K562 (cell line): ENCODE results near the gene FMN2. TPM values are rescaled to one million over a fixed set of nuclear protein-coding genes. Genes with fewer than 3 reads are reported as not detected.

Experiments
- ATAC-seq: fragments of 200-7000 bp; cut with Tn5 transposase; 3 replicates; pipeline ENCODE4 v1.9.1; 2020; ENCODE audit warnings: moderate library complexity
- BruUV-seq: library from RNA; stranded (reverse); fragments of 400-500 nt; replicated peaks from 2 replicates; lab custom pipeline; 2021; lab: Mats Ljungman, UMichigan
- CTCF ChIA-PET: fragments of 300-600 bp; formaldehyde crosslinking; extraction: SDS; loops from one replicate; lab custom pipeline; 2021; ENCODE audit warnings: low intra/inter-chr PET ratio; lab: Yijun Ruan, JAX
- POLR2A ChIA-PET: fragments of 300-600, 350-650 bp; sonication (Branson Sonifier 250); formaldehyde crosslinking; extraction: SDS; loops from one replicate; lab custom pipeline; 2021; ENCODE audit warnings: antibody characterized with exemption, inconsistent platforms; lab: Yijun Ruan, JAX
- DNase-seq, 4 experiments: peaks; one replicate each; pipeline versions ENCODE4 v3.0.0 to v3.0.0-alpha.2; 2011 to 2018; ENCODE audit warnings: low spot score in 3 of 4, mixed read lengths in 3 of 4; ENCODE audit errors: extremely low read depth in 1 of 4
- FAIRE-seq: peaks from 2 replicates; lab custom pipeline; 2011; peaks lifted over from hg19 to GRCh38; lab: Jason Lieb, UNC
- H2AFZ ChIP-seq: 2 replicates; pipeline ENCODE4 v1.6.0; 2011; ENCODE audit warnings: low read depth, low read length, control low read depth, inconsistent platforms
- H3K27ac ChIP-seq: fragments of 200-600 bp; 3 replicates; pipeline ENCODE4 v1.8.0; 2011; ENCODE audit warnings: low read depth, mild to moderate bottlenecking, control low read depth, inconsistent platforms, low read length, moderate library complexity, mixed read lengths; ENCODE audit errors: extremely low read depth
- H3K27me3 ChIP-seq, 2 experiments: fragments of 300-600 bp in 1 of 2; 2 replicates in 1 of 2; 3 replicates in 1 of 2; pipeline versions ENCODE4 v1.6.0 to v1.8.0; 2011; ENCODE audit warnings: inconsistent platforms in 2 of 2, low read length in 2 of 2, mild to moderate bottlenecking in 1 of 2, mixed read lengths in 1 of 2, moderate library complexity in 1 of 2; ENCODE audit not compliant: control insufficient read depth in 2 of 2, insufficient read depth in 2 of 2
- H3K36me3 ChIP-seq: fragments of 300-600 bp; 3 replicates; pipeline ENCODE4 v1.8.0; 2011; ENCODE audit warnings: mild to moderate bottlenecking, low read length, inconsistent platforms; ENCODE audit not compliant: control insufficient read depth, insufficient read depth
- H3K4me1 ChIP-seq, 2 experiments: fragments of 200-600 bp in 1 of 2; replicated peaks in 1 of 2; 2 replicates in 1 of 2; 3 replicates in 1 of 2; pipeline versions ENCODE4 v1.5.1 to v1.8.0; 2011; ENCODE audit warnings: inconsistent platforms in 2 of 2, low read length in 2 of 2, mild to moderate bottlenecking in 1 of 2, mixed read lengths in 1 of 2, moderate library complexity in 1 of 2; ENCODE audit not compliant: control insufficient read depth in 2 of 2, insufficient read depth in 2 of 2
- H3K4me2 ChIP-seq: 2 replicates; pipeline ENCODE4 v1.6.1; 2011; ENCODE audit warnings: low read length, control low read depth, inconsistent platforms, mixed read lengths; ENCODE audit not compliant: insufficient read depth
- H3K4me3 ChIP-seq: fragments of 200-600 bp; sonication (generic), shearing (Covaris generic); 2 replicates; pipeline ENCODE4 v1.5.1; 2016; ENCODE audit warnings: control low read depth, inconsistent platforms
- H3K79me2 ChIP-seq: fragments of 200-600 bp; 3 replicates; pipeline ENCODE4 v1.8.0; 2011; ENCODE audit warnings: low read length, inconsistent platforms; ENCODE audit not compliant: control insufficient read depth, insufficient read depth
- H3K9ac ChIP-seq, 2 experiments: 2 replicates each; pipeline versions ENCODE4 v1.6.0 to v1.6.1; 2011; ENCODE audit warnings: low read depth in 2 of 2, low read length in 2 of 2, control low read depth in 1 of 2, inconsistent platforms in 1 of 2, mild to moderate bottlenecking in 1 of 2, mixed read lengths in 1 of 2; ENCODE audit not compliant: insufficient read depth in 1 of 2
- H3K9me1 ChIP-seq: one replicate; pipeline ENCODE4 v1.6.0; 2011; ENCODE audit warnings: inconsistent platforms, mild to moderate bottlenecking, low read length, moderate library complexity; ENCODE audit not compliant: control insufficient read depth, insufficient read depth
- H3K9me3 ChIP-seq: replicated peaks from 2 replicates; pipeline ENCODE4 v1.5.1; 2011; ENCODE audit warnings: low read depth, low read length, inconsistent platforms; ENCODE audit not compliant: control insufficient read depth, insufficient read depth
- H4K20me1 ChIP-seq: replicated peaks from 2 replicates; pipeline ENCODE4 v1.6.1; 2011; ENCODE audit warnings: low read length, inconsistent platforms, mixed read lengths; ENCODE audit not compliant: control insufficient read depth, insufficient read depth
- CEBPB ChIP-seq: fragments of 450-650 bp; IDR thresholded peaks from 2 replicates; pipeline ENCODE4 v1.6.1; 2016; ENCODE audit warnings: missing genetic modification characterization, missing compliant biosample characterization
- CEBPG ChIP-seq, 3 experiments: fragments of 200-800 bp in 1 of 3; sonication (Bioruptor generic) in 1 of 3; sonication (generic) in 1 of 3; formaldehyde crosslinking in 1 of 3; IDR thresholded peaks in 2 of 3; conservative IDR thresholded peaks in 1 of 3; 2 replicates each; pipeline versions ENCODE4 v1.6.1 to v1.8.0; 2016 to 2022; ENCODE audit warnings: missing compliant biosample characterization in 2 of 3, missing genetic modification characterization in 2 of 3, mild to moderate bottlenecking in 1 of 3, missing genetic modification reagents in 1 of 3
- EP400 ChIP-seq: fragments of 450-650 bp; IDR thresholded peaks from 2 replicates; pipeline ENCODE4 v1.6.1; 2017; ENCODE audit warnings: antibody characterized with exemption, mild to moderate bottlenecking, moderate library complexity
- FOS ChIP-seq: IDR thresholded peaks from 3 replicates; pipeline ENCODE4 v1.6.1; 2011; ENCODE audit not compliant: insufficient read length; ENCODE audit errors: extremely low read depth
- HNRNPL ChIP-seq: fragments of 200-400 bp; formaldehyde crosslinking; IDR thresholded peaks from 2 replicates; pipeline ENCODE4 v1.6.1; 2017; ENCODE audit warnings: low read depth, mild to moderate bottlenecking, low read length
- TCF3 ChIP-seq: sonication (generic); formaldehyde crosslinking; IDR thresholded peaks from 2 replicates; pipeline ENCODE4 v1.4.0; 2020; ENCODE audit warnings: mild to moderate bottlenecking, missing genetic modification reagents
- WGBS: fragments of 100-300 bp; shearing (Covaris generic); methylation state at CpG from one replicate; pipeline ENCODE4 v1.1.6; 2016; ENCODE audit warnings: low coverage, mixed read lengths; ENCODE audit not compliant: insufficient coverage; ENCODE audit errors: missing lambda C conversion rate; 5-methylcytosine and 5-hydroxymethylcytosine counted together
- in situ Hi-C: fragments of 300-500 bp; cut with MboI; formaldehyde crosslinking; loops from 4 replicates; pipeline ENCODE4 v1.15.0; 2018; ENCODE audit warnings: inconsistent platforms, mixed read lengths
- intact Hi-C: fragments of 100-400 bp; cut with micrococcal nuclease; formaldehyde crosslinking; loops from 2 replicates; pipeline ENCODE4 v1.14.2; 2022
- polyA plus RNA-seq, 8 experiments: library from polyadenylated mRNA; depleted of rRNA in 4 of 8; stranded (reverse) in 5 of 8; unstranded in 3 of 8; fragments of >200 nt; fragmentation: Nextera tagmentation in 2 of 8; fragmentation: Illumina TruSeq in 1 of 8; extraction: Ambion mirVana in 2 of 8; extraction: Trizol in 1 of 8; gene quantifications; 2 replicates each; pipeline versions ENCODE4 v1.2.1 to v1.2.3, GENCODE V29; 2011 to 2014; ENCODE audit warnings: inconsistent platforms in 1 of 8, missing spikeins in 1 of 8
- total RNA-seq, 7 experiments: library from RNA; depleted of rRNA in 6 of 7; stranded (reverse); fragments of >200 nt in 6 of 7; fragmentation: Illumina TruSeq in 2 of 7; extraction: Trizol in 2 of 7; gene quantifications; 2 replicates each; pipeline versions ENCODE4 v1.2.1 to v1.2.3, GENCODE V29; 2011 to 2021; ENCODE audit warnings: low replicate concordance in 1 of 7
- TF ChIP-seq, protein P1 (sequence below): fragments of 250-450 bp; sonication (Bioruptor Pico); IDR thresholded peaks from 2 replicates; pipeline ENCODE4 v1.4.0; 2020; ENCODE audit warnings: mild to moderate bottlenecking, moderate library complexity
- TF ChIP-seq, protein P2 (sequence below): sonication (generic); formaldehyde crosslinking; IDR thresholded peaks from 2 replicates; pipeline ENCODE4 v1.8.0; 2023; ENCODE audit warnings: mild to moderate bottlenecking, missing genetic modification reagents
- TF ChIP-seq, protein P3 (sequence below): fragments of 450-650 bp; formaldehyde crosslinking; IDR thresholded peaks from 2 replicates; pipeline ENCODE4 v1.4.0; 2022; ENCODE audit warnings: missing genetic modification characterization

FMN2 gene
- total and polyA plus RNA-seq, 9 of the 15 experiments (the other 6 are each of a cell fraction or from before 2014, with no cell fraction given): 0.15 to 0.45 (median 0.16) TPM; not detected in 3

DNA sequence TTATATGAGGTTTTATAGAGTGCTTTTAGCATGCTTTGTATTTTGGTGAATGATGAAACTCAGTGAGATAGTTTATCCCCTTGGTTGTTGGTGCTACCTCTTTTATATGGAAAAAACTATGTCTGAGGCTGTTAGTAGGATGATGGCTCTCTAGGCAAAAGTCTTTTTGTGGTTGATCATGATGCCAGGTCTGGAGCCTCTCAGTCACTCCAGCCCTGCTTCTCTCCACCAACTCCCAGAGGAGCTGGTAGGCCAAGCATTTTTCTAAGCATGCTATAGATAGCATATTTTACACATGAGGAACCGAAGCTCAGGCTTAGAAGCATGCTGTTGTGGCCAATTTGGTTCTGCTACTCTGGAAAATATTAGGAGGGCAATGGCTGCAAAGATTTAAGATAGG is 82.2 kb downstream of the FMN2 start (continued):
- TF ChIP-seq, protein P1, sequence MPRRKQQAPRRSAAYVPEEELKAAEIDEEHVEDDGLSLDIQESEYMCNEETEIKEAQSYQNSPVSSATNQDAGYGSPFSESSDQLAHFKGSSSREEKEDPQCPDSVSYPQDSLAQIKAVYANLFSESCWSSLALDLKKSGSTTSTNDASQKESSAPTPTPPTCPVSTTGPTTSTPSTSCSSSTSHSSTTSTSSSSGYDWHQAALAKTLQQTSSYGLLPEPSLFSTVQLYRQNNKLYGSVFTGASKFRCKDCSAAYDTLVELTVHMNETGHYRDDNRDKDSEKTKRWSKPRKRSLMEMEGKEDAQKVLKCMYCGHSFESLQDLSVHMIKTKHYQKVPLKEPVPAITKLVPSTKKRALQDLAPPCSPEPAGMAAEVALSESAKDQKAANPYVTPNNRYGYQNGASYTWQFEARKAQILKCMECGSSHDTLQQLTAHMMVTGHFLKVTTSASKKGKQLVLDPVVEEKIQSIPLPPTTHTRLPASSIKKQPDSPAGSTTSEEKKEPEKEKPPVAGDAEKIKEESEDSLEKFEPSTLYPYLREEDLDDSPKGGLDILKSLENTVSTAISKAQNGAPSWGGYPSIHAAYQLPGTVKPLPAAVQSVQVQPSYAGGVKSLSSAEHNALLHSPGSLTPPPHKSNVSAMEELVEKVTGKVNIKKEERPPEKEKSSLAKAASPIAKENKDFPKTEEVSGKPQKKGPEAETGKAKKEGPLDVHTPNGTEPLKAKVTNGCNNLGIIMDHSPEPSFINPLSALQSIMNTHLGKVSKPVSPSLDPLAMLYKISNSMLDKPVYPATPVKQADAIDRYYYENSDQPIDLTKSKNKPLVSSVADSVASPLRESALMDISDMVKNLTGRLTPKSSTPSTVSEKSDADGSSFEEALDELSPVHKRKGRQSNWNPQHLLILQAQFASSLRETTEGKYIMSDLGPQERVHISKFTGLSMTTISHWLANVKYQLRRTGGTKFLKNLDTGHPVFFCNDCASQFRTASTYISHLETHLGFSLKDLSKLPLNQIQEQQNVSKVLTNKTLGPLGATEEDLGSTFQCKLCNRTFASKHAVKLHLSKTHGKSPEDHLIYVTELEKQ (CRISPR knock-in tag): no peak
- TF ChIP-seq FOS (no peak), HNRNPL (no peak), TCF3 (CRISPR knock-in tag) (no peak)
- TF ChIP-seq, protein P2, sequence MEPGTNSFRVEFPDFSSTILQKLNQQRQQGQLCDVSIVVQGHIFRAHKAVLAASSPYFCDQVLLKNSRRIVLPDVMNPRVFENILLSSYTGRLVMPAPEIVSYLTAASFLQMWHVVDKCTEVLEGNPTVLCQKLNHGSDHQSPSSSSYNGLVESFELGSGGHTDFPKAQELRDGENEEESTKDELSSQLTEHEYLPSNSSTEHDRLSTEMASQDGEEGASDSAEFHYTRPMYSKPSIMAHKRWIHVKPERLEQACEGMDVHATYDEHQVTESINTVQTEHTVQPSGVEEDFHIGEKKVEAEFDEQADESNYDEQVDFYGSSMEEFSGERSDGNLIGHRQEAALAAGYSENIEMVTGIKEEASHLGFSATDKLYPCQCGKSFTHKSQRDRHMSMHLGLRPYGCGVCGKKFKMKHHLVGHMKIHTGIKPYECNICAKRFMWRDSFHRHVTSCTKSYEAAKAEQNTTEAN (CRISPR knock-in tag): no peak

DNA sequence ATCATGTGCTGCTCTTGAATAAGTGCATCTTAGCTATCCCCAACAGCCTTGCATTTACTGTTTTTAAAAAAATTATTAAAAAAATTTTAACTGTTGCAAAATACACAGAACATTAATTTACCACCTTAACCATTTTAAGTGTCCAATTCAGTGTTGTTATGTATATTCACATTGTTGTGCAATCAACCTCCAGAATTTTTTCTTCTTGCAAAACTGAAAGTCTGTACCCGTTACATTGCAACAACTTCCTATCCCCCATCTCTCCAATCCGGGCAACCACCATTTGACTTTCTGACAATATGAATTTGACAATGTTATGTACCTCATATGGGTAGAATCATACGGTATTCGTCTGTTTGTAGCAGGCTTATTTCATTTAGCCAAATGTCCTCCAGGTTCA is 83.1 kb downstream of the FMN2 start:
- ChIA-PET CTCF (no interaction called here), POLR2A (no interaction called here)
- TF ChIP-seq EP400 (no peak), CEBPB (tag) (peak; percentile 57), CEBPG (CRISPR knock-in tag; IDR thresholded peaks at IDR 0.05) (no peak), CEBPG (tag; conservative IDR thresholded peaks at IDR 0.05 in 1 of 2, IDR thresholded peaks at IDR 0.05 in 1 of 2) (peak in 1 of 2 experiments; percentile 53; a peak in 2 of 4 replicates)
- TF ChIP-seq, protein P3, sequence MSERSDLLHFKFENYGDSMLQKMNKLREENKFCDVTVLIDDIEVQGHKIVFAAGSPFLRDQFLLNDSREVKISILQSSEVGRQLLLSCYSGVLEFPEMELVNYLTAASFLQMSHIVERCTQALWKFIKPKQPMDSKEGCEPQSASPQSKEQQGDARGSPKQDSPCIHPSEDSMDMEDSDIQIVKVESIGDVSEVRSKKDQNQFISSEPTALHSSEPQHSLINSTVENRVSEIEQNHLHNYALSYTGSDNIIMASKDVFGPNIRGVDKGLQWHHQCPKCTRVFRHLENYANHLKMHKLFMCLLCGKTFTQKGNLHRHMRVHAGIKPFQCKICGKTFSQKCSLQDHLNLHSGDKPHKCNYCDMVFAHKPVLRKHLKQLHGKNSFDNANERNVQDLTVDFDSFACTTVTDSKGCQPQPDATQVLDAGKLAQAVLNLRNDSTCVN: no peak
- Histone ChIP-seq H3K4me1 (no peaks in the 10 kb centered on the region), H4K20me1 (no peaks in the 10 kb centered on the region), H3K4me3 (no peak overlapping the region), H3K27me3 (no peaks in the 10 kb centered on the region), H3K79me2 (no peaks in the 10 kb centered on the region), H2AFZ (no peak overlapping the region), H3K27ac (no peak overlapping the region), H3K4me2 (no peak overlapping the region), H3K9me3 (no peaks in the 10 kb centered on the region), H3K9ac (no peak overlapping the region), H3K9me1 (no peaks in the 10 kb centered on the region), H3K36me3 (no peaks in the 10 kb centered on the region)
- DNase-seq (no peak), ATAC-seq (no peak), FAIRE-seq (no peak)
- in situ Hi-C loops (no loop called here), intact Hi-C loops (no loop called here)
- no TSS peak for BruUV-seq
- 0% methylated on average over 4 of the region's 4 CpGs for WGBS
